ENCODE measurements around the gene APOD.
"Not testable (repeated sequence)": the region's sequence is repeated elsewhere in the genome, so short reads cannot be mapped to it uniquely, and the experiment has no call there.

The APOD gene

GRCh38 chr3:195583831-195584542, at the start of gene APOD:
Gene APOD (minus strand): TSS chr3:195583940. CDS start chr3:195579461, 4,479 bp downstream.
- no peak within 1 kb of the TSS for H3K4me3 ChIP-seq (ENCODE audit: low read length)
- no peak for DNase-seq (ENCODE audit: low read depth)
- no peak for TF ChIP-seq CTCF (conservative IDR thresholded peaks at IDR 0.05; ENCODE audit: low read depth, low read length)

- H3K4me3 ChIP-seq (ENCODE audit: low read length); DNase-seq (ENCODE audit: low read depth): not testable (repeated sequence)
These were observed 49.6 kb upstream of the APOD start for GRCh38 chr3:195633351-195633750.

DNA sequence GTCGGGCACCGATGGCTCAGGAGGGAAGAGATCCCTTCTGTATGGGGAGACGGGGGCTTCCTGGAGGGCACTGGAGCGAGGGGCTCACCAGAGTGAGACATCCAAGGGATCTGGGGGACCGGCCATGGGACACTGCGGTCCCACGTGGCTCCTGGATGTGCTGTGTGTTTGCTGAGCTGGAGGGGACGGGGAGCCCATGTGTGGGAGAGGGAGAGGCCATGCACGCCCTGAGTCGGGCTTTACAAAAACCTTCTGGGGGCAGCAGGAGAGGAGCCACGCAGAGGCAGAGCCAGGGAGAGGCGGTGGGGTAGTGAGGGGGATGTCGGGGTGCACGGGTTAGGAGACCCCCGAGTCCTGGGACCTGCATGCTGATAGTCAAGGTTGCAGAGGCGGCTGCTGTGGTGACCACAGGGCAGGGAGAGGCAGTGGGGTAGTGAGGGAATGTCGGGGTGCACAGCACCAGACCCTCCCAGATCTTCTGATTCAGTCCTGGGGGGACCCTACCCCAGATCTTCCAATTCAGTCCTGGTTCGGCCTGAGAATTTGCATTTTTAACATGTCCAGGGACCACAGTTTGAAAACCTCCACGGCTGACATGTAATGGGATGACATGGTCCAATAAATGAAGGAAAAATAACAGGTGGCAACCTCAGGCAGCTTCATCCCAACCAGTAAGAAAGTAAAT, 48.9 kb upstream of the APOD start:
- DNase-seq (ENCODE audit: low read depth); H3K4me3 ChIP-seq (ENCODE audit: low read length): not testable (repeated sequence)

- H3K4me3 ChIP-seq (ENCODE audit: low read length); DNase-seq (ENCODE audit: low read depth): not testable (repeated sequence)
These were observed 48.3 kb upstream of the APOD start for GRCh38 chr3:195632046-195632445.

DNA sequence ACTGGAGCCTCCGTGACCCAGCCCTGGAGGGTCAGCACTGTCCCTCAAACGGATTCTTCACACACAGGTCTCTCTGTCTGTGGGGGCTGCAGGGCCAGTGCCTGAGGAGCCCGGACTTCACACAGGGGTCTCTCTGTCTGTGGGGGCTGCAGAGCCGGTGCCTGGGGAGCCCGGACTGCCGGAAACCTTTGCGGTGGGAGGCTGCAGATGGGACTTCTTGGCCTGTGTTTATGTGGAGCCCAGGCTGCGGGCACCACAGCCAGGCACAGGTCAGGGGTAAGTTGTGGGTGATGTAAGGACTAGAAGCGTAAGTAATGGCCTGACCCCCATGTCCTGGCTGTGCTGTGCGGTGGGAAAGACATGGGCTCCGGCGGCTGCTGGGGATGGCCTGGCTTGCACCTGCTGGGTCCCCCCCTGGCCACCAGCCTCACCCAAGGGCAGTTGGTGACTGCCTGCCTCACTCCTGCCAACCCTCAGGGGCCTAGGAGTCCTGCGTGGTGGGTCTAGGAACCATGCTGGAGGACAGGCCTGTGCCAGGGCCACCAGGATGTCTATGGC, 47.3 kb upstream of the APOD start:
- H3K4me3 ChIP-seq (ENCODE audit: low read length); DNase-seq (ENCODE audit: low read depth): not testable (repeated sequence)

GRCh38 chr3:195630086-195630917, 46.6 kb upstream of the APOD start:
- not testable (repeated sequence) for DNase-seq (ENCODE audit: low read depth)

DNA sequence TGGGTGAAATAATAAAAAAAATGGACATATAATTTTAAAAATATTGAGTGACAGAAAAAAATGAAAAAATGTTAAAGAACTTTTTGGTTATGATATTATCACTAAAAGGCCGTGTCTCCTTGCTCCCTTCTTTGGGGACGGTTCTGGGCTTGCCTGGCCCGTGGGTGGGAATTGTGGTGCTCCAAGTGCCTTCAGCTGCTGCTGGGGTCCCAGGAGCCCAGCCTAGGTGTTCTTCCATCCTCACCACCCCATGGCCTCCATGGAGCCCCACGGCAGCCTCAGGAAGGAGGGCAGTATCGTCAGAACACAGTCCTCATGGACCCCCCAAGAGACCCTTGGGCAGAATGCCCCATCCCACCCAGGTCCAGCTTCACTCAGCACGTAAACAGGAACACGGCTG, 45.9 kb upstream of the APOD start:
- H3K4me3 ChIP-seq (ENCODE audit: low read length); DNase-seq (ENCODE audit: low read depth): not testable (repeated sequence)

More at GRCh38 chr3:195630086-195630917, 46.6 kb upstream of the APOD start:
- H3K4me3 ChIP-seq (ENCODE audit: low read length), result not testable (repeated sequence)

- DNase-seq (ENCODE audit: low read depth); H3K4me3 ChIP-seq (ENCODE audit: low read length): not testable (repeated sequence)
These were observed 44.7 kb upstream of the APOD start for GRCh38 chr3:195628386-195628920.

DNA sequence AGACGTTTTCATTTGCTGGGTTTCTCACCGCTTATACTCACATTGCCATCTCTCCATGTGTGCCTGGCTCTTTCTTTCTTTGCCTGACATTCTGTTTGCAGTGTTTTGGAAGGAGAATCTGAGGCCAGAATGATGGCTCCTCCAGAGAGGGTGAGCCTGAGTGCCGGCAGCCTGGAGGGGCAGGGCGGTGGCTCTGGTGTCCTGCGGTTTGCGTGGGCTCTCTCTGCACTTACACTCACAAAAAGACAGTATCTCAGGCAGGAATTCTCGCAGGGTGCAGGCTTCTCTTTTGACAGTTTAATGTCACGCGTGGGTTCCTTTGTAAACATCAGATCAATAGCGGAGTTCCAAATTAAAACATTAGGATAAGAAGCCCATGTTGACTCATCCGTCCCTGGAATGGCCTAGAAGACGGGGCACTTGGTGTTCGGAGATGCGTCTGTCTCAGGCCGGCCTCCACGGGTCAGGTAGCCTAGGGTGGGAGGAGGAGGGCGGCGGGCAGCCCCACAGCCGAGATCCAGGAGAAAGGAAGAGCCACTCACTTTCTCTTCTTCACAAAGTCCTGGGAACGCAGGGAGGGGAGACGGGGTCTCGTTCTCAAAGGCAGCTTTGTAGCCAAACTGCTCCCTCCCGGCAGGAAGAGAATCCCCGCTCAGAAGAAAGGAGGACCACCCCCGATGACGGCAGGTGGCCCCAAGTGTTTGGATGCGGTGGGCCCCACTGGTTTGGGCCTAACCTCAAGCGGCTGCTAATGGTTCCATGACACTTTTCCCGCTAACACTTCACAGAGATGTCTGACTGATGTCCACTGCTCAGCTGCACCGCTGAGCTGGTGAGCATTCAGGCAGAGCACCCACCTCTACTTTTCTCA, 44.0 kb upstream of the APOD start:
- DNase-seq (ENCODE audit: low read depth); H3K4me3 ChIP-seq (ENCODE audit: low read length): not testable (repeated sequence)

DNA sequence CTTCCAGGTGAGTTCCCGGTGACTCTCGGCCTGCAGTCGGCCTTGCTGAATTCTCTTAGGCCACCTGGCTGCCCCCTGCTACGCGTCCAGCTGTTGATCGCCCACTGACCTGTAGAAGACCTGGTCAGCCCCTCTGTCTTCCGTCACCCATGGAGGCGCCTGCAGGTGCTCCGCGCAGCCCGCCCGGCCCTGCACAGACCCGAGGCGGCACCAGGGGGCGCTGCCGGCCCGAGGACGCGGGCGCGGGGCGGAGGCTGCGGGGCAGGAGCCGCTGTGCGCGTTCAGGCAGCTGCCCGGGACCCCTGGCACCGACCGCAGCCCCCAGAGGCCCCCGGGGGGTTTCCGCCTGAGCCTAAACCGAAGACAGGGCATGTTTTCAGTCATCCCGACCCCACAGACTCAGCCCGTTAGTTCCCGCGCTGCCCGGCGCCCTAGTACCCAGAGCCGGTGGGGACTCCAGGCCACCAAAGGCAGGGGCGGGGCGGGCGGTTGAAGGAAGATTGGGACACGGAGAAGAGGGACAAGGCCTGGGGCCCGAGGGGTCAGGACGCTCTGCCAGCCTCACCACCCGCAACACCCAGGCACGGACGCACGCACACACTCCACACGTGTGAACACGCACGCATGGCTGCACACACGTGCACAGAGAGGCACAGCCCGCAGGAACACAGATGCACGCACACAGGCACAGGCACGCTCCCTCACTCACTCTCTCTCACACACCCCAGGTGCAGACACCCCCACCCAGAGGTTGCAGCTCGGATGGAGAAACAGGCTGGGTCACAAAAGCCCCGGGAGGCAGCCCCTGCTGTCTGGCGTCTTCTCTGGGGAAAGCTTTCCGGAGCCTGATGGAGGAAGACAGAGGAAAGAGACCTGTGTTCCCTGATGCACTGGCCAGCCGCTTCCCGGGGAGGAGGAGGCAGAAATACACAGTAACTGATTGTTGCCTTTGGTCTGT, 41.1 kb upstream of the APOD start:
- not testable (repeated sequence) for H3K4me3 ChIP-seq (ENCODE audit: low read length); DNase-seq (ENCODE audit: low read depth)

GRCh38 chr3:195624171-195624570, 40.4 kb upstream of the APOD start:
- not testable (repeated sequence) for H3K4me3 ChIP-seq (ENCODE audit: low read length); DNase-seq (ENCODE audit: low read depth)

DNA sequence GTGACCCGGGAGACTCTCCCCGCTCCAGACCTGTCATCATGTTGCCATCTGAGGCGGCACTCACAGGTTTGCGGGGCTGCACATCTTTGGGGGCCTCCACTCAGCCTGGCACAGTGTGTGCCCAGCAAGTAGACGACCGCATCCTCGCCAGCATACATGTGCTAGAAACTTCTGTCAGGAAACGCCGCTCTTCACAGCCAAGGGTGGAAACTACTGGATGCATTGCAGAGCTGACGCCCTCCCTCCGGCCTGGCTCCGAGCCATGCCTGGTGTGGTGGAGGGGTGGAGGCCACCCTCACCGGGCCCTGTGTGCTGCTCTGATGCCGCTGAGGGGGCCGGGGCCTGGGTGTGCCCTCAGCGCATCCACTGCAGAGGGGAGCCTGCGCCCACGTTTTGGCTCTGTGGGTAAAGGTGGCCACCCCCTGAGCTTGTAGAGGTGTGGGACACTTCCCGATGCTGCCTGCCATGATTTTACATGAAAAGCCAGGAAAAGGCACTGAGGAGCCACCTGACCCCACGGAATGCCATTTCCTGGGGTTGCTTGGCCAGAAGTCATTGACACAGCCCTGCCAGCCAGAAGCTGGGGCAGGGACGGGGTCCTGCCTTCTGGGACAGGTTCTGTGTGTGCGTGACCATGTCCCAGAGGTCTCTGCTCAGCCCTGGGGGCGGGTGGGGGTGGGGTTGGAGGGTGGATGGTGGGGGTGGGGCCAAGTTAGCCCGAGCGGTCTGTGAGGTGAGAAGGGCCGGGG, 39.7 kb upstream of the APOD start:
- not testable (repeated sequence) for H3K4me3 ChIP-seq (ENCODE audit: low read length); DNase-seq (ENCODE audit: low read depth)

DNA sequence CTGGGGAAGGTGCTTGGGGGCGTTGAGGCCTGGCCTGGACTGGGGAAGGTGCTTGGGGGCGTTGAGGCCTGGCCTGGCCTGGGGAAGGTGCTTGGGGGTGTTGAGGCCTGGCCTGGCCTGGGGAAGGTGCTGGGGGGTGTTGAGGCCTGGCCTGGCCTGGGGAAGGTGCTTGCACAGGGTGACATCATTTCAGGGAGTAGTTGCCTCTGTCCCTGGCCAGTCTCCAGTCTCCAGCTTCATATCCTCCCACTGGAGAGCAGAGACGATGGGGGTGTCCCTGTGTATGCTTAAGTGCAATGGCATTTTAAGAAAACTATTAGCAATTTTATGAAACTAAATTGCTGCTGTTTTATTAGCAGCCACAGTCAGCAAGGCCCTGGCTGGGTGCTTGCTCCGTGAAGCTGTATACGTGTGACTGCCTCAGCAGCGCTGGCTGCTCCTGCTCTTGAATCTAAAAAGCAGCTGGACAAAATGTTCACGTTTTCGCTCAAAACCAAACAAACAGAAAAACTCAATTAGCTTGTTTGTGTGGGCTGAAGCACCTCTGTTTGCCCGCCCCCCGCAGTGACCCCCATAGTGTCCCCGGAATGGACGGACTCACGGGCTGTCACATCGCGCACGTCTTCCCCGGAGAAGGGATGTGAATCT, 38.9 kb upstream of the APOD start:
- H3K4me3 ChIP-seq (ENCODE audit: low read length); DNase-seq (ENCODE audit: low read depth): not testable (repeated sequence)

DNA sequence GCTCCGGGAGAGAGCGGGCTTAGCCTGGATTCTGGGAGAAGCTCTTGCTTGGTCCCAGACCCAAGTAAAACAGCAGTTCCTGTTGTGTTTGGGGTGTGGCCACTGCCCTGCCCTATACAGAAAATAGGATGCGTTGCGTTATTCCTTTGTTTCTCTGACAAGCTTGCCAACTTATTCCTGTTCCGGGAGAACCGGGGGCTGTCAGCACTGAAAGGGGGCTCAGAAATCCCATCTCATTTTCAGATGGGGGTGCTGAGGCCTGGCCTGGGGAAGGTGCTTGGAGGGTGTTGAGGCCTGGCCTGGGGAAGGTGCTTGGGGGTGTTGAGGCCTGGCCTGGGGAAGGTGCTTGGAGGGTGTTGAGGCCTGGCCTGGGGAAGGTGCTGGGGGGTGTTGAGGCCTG, 38.3 kb upstream of the APOD start:
- not testable (repeated sequence) for H3K4me3 ChIP-seq (ENCODE audit: low read length); DNase-seq (ENCODE audit: low read depth)

DNA sequence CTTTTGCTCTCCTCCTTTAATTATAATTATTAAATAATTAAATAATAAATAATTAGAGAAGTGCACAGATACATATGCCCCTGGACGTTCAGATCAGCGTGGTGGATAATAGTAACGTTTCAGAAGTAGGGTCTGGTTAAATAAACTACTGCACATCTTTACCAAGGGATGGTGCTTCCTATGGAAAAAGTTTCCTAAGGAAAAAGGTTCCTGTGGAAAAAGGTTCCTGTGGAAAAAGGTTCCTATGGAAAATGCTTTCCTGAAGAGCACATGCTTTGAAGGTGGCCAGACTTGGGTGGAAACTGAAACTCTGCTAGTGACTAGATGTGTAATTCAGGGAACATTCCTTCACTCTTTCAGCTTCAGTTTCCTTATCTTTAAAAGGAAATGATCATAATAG, 37.4 kb upstream of the APOD start:
- not testable (repeated sequence) for DNase-seq (ENCODE audit: low read depth); H3K4me3 ChIP-seq (ENCODE audit: low read length)
